ENCODE measurements around the gene LILRA5.
A peak's percentile ranks its signal among the peaks of the same experiment; 100 is the strongest.
"Not testable (repeated sequence)": the region's sequence is repeated elsewhere in the genome, so short reads cannot be mapped to it uniquely, and the experiment has no call there.

Gene LILRA5

GRCh38 chr19:54273821-54274220 is 39.1 kb downstream of the LILRA5 start:
- DNase-seq (ENCODE audit: low read depth in 3 of 3), result no peak

GRCh38 chr19:54272181-54272580 is 40.8 kb downstream of the LILRA5 start:
- not testable (repeated sequence) for DNase-seq (ENCODE audit: low read depth in 3 of 3)

GRCh38 chr19:54271587-54271986 is 41.4 kb downstream of the LILRA5 start:
- not testable (repeated sequence) for DNase-seq (ENCODE audit: low read depth in 3 of 3)

GRCh38 chr19:54271106-54271505 is 41.9 kb downstream of the LILRA5 start:
- DNase-seq (ENCODE audit: low read depth in 3 of 3), result no peak

GRCh38 chr19:54268936-54269335 is 44.0 kb downstream of the LILRA5 start:
- DNase-seq (ENCODE audit: low read depth in 3 of 3), result no peak

GRCh38 chr19:54266133-54266532 is 46.8 kb downstream of the LILRA5 start:
- DNase-seq (ENCODE audit: low read depth in 3 of 3), result peak; percentile 45 to 76 (median 47)

- no peak for DNase-seq (ENCODE audit: low read depth in 3 of 3)
These were observed 50.5 kb downstream of the LILRA5 start for GRCh38 chr19:54262470-54262869.

GRCh38 chr19:54262066-54262465 is 50.9 kb downstream of the LILRA5 start:
- no peak for DNase-seq (ENCODE audit: low read depth in 3 of 3)

- DNase-seq (ENCODE audit: low read depth in 3 of 3), result no peak
These were observed 55.9 kb downstream of the LILRA5 start, which contains the start of gene LILRB5 for GRCh38 chr19:54257116-54257480. LILRB5 (minus strand) TSS chr19:54257273; CDS start chr19:54257193, 80 bp downstream.

Data from stimulated activated CD4-positive, alpha-beta T cell treated with anti-CD3 and anti-CD28 coated beads, TNF-alpha, amount 100 ng/mL, for 24 hours (primary cell).